H9 (cell line): ENCODE measurements around the gene VAMP8. TPM values are rescaled to one million over a fixed set of nuclear protein-coding genes. Genes with fewer than 3 reads are reported as not detected.

Experiments used
- DNase-seq: peaks from one replicate; pipeline ENCODE4 v3.0.0-alpha.2; 2017
- H2AFZ ChIP-seq: one replicate; pipeline ENCODE4 v1.6.1; 2013; ENCODE audit warnings: mild to moderate bottlenecking, low read length, control low read depth, moderate library complexity
- H2AK5ac ChIP-seq: 2 replicates; pipeline ENCODE4 v1.6.1; 2013; ENCODE audit warnings: low read length, control low read depth, mixed read lengths; ENCODE audit not compliant: insufficient read length
- H2BK120ac ChIP-seq: one replicate; pipeline ENCODE4 v1.6.1; 2013; ENCODE audit warnings: low read depth, mild to moderate bottlenecking, low read length, control low read depth, inconsistent platforms; ENCODE audit not compliant: poor library complexity, severe bottlenecking
- H2BK12ac ChIP-seq: 2 replicates; pipeline ENCODE4 v1.6.1; 2013; ENCODE audit warnings: low read length, control low read depth, mixed read lengths, low read depth; ENCODE audit not compliant: insufficient read length
- H2BK15ac ChIP-seq: 2 replicates; pipeline ENCODE4 v1.6.1; 2013; ENCODE audit warnings: low read depth, low read length, control low read depth
- H2BK20ac ChIP-seq: one replicate; pipeline ENCODE4 v1.6.1; 2013; ENCODE audit warnings: low read depth, mild to moderate bottlenecking, low read length, control low read depth, inconsistent platforms; ENCODE audit not compliant: poor library complexity, severe bottlenecking
- H2BK5ac ChIP-seq: 2 replicates; pipeline ENCODE4 v1.6.1; 2013; ENCODE audit warnings: low read length, control low read depth, mixed read lengths; ENCODE audit not compliant: insufficient read length
- H3K14ac ChIP-seq: 2 replicates; pipeline ENCODE4 v1.6.1; 2013; ENCODE audit warnings: low read length, control low read depth; ENCODE audit not compliant: insufficient read depth
- H3K18ac ChIP-seq: 2 replicates; pipeline ENCODE4 v1.6.1; 2013; ENCODE audit warnings: low read depth, mild to moderate bottlenecking, mixed read lengths, low read length, control low read depth; ENCODE audit not compliant: insufficient read length
- H3K23ac ChIP-seq: 2 replicates; pipeline ENCODE4 v1.6.1; 2013; ENCODE audit warnings: low read length, control low read depth, mixed read lengths, low read depth; ENCODE audit not compliant: insufficient read length
- H3K23me2 ChIP-seq: 2 replicates; pipeline ENCODE4 v1.6.1; 2013; ENCODE audit warnings: low read depth, mild to moderate bottlenecking, mixed read lengths, low read length, control low read depth; ENCODE audit not compliant: insufficient read length, poor library complexity, severe bottlenecking
- H3K27ac ChIP-seq: 2 replicates; pipeline ENCODE4 v1.5.1; 2013; ENCODE audit warnings: low read length, control low read depth, mixed read lengths, low read depth; ENCODE audit not compliant: insufficient read length
- H3K27me3 ChIP-seq: 2 replicates; pipeline ENCODE4 v1.6.1; 2013; ENCODE audit warnings: low read length, control low read depth, inconsistent platforms; ENCODE audit not compliant: insufficient read depth
- H3K4ac ChIP-seq: 2 replicates; pipeline ENCODE4 v1.6.1; 2013; ENCODE audit warnings: low read depth, mild to moderate bottlenecking, control low read depth, inconsistent platforms, low read length, moderate library complexity
- H3K4me1 ChIP-seq: 2 replicates; pipeline ENCODE4 v1.6.1; 2013; ENCODE audit warnings: low read length, control low read depth, inconsistent platforms; ENCODE audit not compliant: insufficient read depth
- H3K4me2 ChIP-seq: 2 replicates; pipeline ENCODE4 v1.6.1; 2013; ENCODE audit warnings: low read length, control low read depth, mixed read lengths; ENCODE audit not compliant: insufficient read length, insufficient read depth
- H3K56ac ChIP-seq: 2 replicates; pipeline ENCODE4 v1.6.1; 2013; ENCODE audit warnings: low read depth, mild to moderate bottlenecking, mixed read lengths, low read length, control low read depth; ENCODE audit not compliant: insufficient read length
- H3K79me1 ChIP-seq: 2 replicates; pipeline ENCODE4 v1.6.1; 2013; ENCODE audit warnings: low read depth, mild to moderate bottlenecking, moderate library complexity, low read length, control low read depth, inconsistent platforms; ENCODE audit not compliant: insufficient read depth, poor library complexity, severe bottlenecking
- H3K79me2 ChIP-seq: 2 replicates; pipeline ENCODE4 v1.6.1; 2013; ENCODE audit warnings: low read length, control low read depth, inconsistent platforms; ENCODE audit not compliant: insufficient read depth
- H3K9ac ChIP-seq: 2 replicates; pipeline ENCODE4 v1.6.1; 2013; ENCODE audit warnings: low read length, control low read depth, mixed read lengths; ENCODE audit not compliant: insufficient read length; ENCODE audit errors: extremely low read depth
- H3K9me3 ChIP-seq: one replicate; pipeline ENCODE4 v1.6.1; 2013; ENCODE audit warnings: low read depth, low read length, inconsistent platforms; ENCODE audit not compliant: control insufficient read depth
- H3T11ph ChIP-seq: one replicate; pipeline ENCODE4 v1.6.1; 2013; ENCODE audit warnings: mild to moderate bottlenecking, low read length, control low read depth, inconsistent platforms
- H4K20me1 ChIP-seq: one replicate; pipeline ENCODE4 v1.6.1; 2013; ENCODE audit not compliant: control insufficient read depth, insufficient read length, insufficient read depth
- H4K5ac ChIP-seq: 2 replicates; pipeline ENCODE4 v1.6.1; 2013; ENCODE audit warnings: low read depth, mild to moderate bottlenecking, mixed read lengths, low read length, control low read depth; ENCODE audit not compliant: insufficient read length
- H4K8ac ChIP-seq: replicated peaks from 2 replicates; pipeline ENCODE4 v1.6.1; 2013; ENCODE audit warnings: low read length, control low read depth, mixed read lengths, low read depth; ENCODE audit not compliant: insufficient read length
- H4K91ac ChIP-seq: 2 replicates; pipeline ENCODE4 v1.6.1; 2013; ENCODE audit warnings: low read depth, mild to moderate bottlenecking, moderate library complexity, mixed read lengths, low read length, control low read depth; ENCODE audit not compliant: insufficient read length
- H3K27ac Mint-ChIP-seq, 3 experiments: 2 replicates in 2 of 3; 3 replicates in 1 of 3; pipeline ENCODE4 v1.8.0; 2020 to 2021; ENCODE audit warnings: mixed read lengths in 3 of 3, mild to moderate bottlenecking in 1 of 3, moderate library complexity in 1 of 3
- H3K27me3 Mint-ChIP-seq: 2 replicates; pipeline ENCODE4 v1.8.0; 2021; ENCODE audit warnings: low read depth, mild to moderate bottlenecking, moderate library complexity, mixed read lengths
- H3K36me3 Mint-ChIP-seq, 3 experiments: 2 replicates in 2 of 3; 3 replicates in 1 of 3; pipeline ENCODE4 v1.8.0; 2020 to 2021; ENCODE audit warnings: low read depth in 3 of 3, mixed read lengths in 3 of 3; ENCODE audit not compliant: insufficient read depth in 1 of 3
- H3K4me1 Mint-ChIP-seq, 2 experiments: 2 replicates each; pipeline ENCODE4 v1.8.0; 2020; ENCODE audit warnings: mixed read lengths in 2 of 2
- H3K4me3 Mint-ChIP-seq, 2 experiments: 2 replicates in 1 of 2; 3 replicates in 1 of 2; pipeline ENCODE4 v1.8.0; 2020 to 2021; ENCODE audit warnings: mild to moderate bottlenecking in 2 of 2, mixed read lengths in 2 of 2, moderate library complexity in 1 of 2
- H3K9me3 Mint-ChIP-seq, 2 experiments: 2 replicates in 1 of 2; 3 replicates in 1 of 2; pipeline ENCODE4 v1.8.0; 2020; ENCODE audit warnings: mild to moderate bottlenecking in 2 of 2, mixed read lengths in 2 of 2, moderate library complexity in 1 of 2
- CTCF ChIP-seq: fragments of 200-600 bp; sonication (generic); conservative IDR thresholded peaks from 3 replicates; pipeline ENCODE4 v1.8.0; 2021; ENCODE audit warnings: antibody characterized with exemption, mild to moderate bottlenecking
- WGBS: extraction: QIAGEN DNeasy Blood & Tissue Kit; methylation state at CpG from one replicate; pipeline ENCODE4 v1.1.7; 2013; ENCODE audit warnings: missing lambda C conversion rate, low lambda C conversion rate, mixed read lengths; ENCODE audit not compliant: insufficient read length; ENCODE audit errors: extremely low coverage; 5-methylcytosine and 5-hydroxymethylcytosine counted together
- total RNA-seq: library from RNA; stranded (reverse); gene quantifications from 2 replicates; pipeline ENCODE4 v1.2.1, GENCODE V29; 2021

Gene VAMP8
- total RNA-seq, 1 experiment from 2014 or later, result 33.4 TPM

- H3K56ac ChIP-seq, result no peak overlapping the region
- H3K23ac ChIP-seq, result no peak overlapping the region
- Mint-ChIP-seq H3K27ac (no peak overlapping the region), H3K4me1 (peaks cover 21 to 24% of the 10 kb centered on the region in 2 experiments), H3K36me3 (no peaks in the 10 kb centered on the region; a peak in 2 of 7 replicates), H3K9me3 (no peaks in the 10 kb centered on the region; a peak in 1 of 5 replicates), H3K4me3 (no peak overlapping the region), H3K27me3 (peaks cover 17% of the 10 kb centered on the region)
- H3T11ph ChIP-seq, result no peak overlapping the region
- no peak for DNase-seq
- H3K4me1 ChIP-seq, result peaks cover 3% of the 10 kb centered on the region; the same call in 1 of the 2 replicates
- H4K91ac ChIP-seq, result no peak overlapping the region
- no peak overlapping the region for H2BK20ac ChIP-seq
- no peak overlapping the region for H3K14ac ChIP-seq
- H3K27ac ChIP-seq, result no peak overlapping the region
- no peak overlapping the region for H3K18ac ChIP-seq
- H3K27me3 ChIP-seq, result peaks cover 5% of the 10 kb centered on the region; the same call in 1 of the 2 replicates
- H3K79me2 ChIP-seq, result no peaks in the 10 kb centered on the region
- no peak overlapping the region for H3K9ac ChIP-seq
- no peak overlapping the region for H2BK12ac ChIP-seq
- H3K9me3 ChIP-seq, result no peaks in the 10 kb centered on the region
- H2AK5ac ChIP-seq, result no peak overlapping the region
- no peak overlapping the region for H2AFZ ChIP-seq
- H4K5ac ChIP-seq, result no peak overlapping the region
- H3K23me2 ChIP-seq, result peaks cover 7% of the 10 kb centered on the region
- H2BK15ac ChIP-seq, result no peak overlapping the region
- H3K4me2 ChIP-seq, result no peak overlapping the region
- H4K8ac ChIP-seq, result no peak overlapping the region
- H3K4ac ChIP-seq, result no peak overlapping the region
- no peak overlapping the region for H2BK5ac ChIP-seq
- H2BK120ac ChIP-seq, result no peak overlapping the region
- WGBS, result no CpG with 5 or more reads among the region's 1 CpG
- no peaks in the 10 kb centered on the region for H4K20me1 ChIP-seq
- no peaks in the 10 kb centered on the region for H3K79me1 ChIP-seq
- no peak for TF ChIP-seq CTCF
Measured at GRCh38 chr2:85582492-85582891, 5.1 kb downstream of the VAMP8 start.
